Panc1 (cell line): ENCODE measurements around the gene SAMD4A. TPM values are rescaled to one million over a fixed set of nuclear protein-coding genes. Genes with fewer than 3 reads are reported as not detected.

Experiments used
- ATAC-seq: fragments of 200-7000 bp; cut with Tn5 transposase; 2 replicates; pipeline ENCODE4 v1.9.1; 2020; ENCODE audit warnings: mild to moderate bottlenecking, moderate library complexity
- BruUV-seq: library from RNA; stranded (reverse); fragments of 400-500 nt; replicated peaks from 2 replicates; lab custom pipeline; 2021; lab: Mats Ljungman, UMichigan
- CTCF ChIA-PET: fragments of 300-600 bp; sonication (Branson Sonifier 250); formaldehyde crosslinking; loops from one replicate; lab custom pipeline; 2022; ENCODE audit warnings: antibody characterized with exemption; lab: Charles Lee
- POLR2A ChIA-PET: fragments of 300-600 bp; sonication (Branson Sonifier 250); formaldehyde crosslinking; loops from one replicate; lab custom pipeline; 2022; ENCODE audit warnings: antibody characterized with exemption; lab: Charles Lee
- DNase-seq: peaks from one replicate; pipeline ENCODE4 v3.0.0-alpha.2; 2010; ENCODE audit warnings: low read depth, low spot score
- H3K27ac ChIP-seq: 2 replicates; pipeline ENCODE4 v1.5.1; 2011; ENCODE audit warnings: mild to moderate bottlenecking, low read length, inconsistent platforms
- H3K27me3 ChIP-seq: fragments of 200-500 bp; sonication (Bioruptor generic); 2 replicates; pipeline ENCODE4 v1.6.0; 2014; ENCODE audit warnings: low read length, inconsistent platforms; ENCODE audit not compliant: control insufficient read depth, insufficient read depth
- H3K36me3 ChIP-seq: fragments of 200-500 bp; sonication (Bioruptor generic); 2 replicates; pipeline ENCODE4 v1.5.1; 2014; ENCODE audit warnings: inconsistent platforms, mild to moderate bottlenecking, low read length, moderate library complexity; ENCODE audit not compliant: control insufficient read depth, insufficient read depth
- H3K4me1 ChIP-seq: 2 replicates; pipeline ENCODE4 v1.5.1; 2011; ENCODE audit warnings: inconsistent platforms, mild to moderate bottlenecking, low read length, moderate library complexity; ENCODE audit not compliant: control insufficient read depth, insufficient read depth
- H3K4me3 ChIP-seq, 2 experiments: 2 replicates each; pipeline ENCODE4 v1.5.1; 2011 to 2012; ENCODE audit warnings: low read depth in 2 of 2, low read length in 2 of 2, mild to moderate bottlenecking in 2 of 2, inconsistent platforms in 1 of 2, moderate library complexity in 1 of 2
- H3K9me3 ChIP-seq: fragments of 200-500 bp; sonication (Bioruptor generic); 2 replicates; pipeline ENCODE4 v1.5.1; 2014; ENCODE audit warnings: low read depth, mild to moderate bottlenecking, inconsistent platforms, low read length, moderate library complexity; ENCODE audit not compliant: control insufficient read depth, insufficient read depth
- POLR2AphosphoS5 ChIP-seq: IDR thresholded peaks from 2 replicates; pipeline ENCODE4 v1.6.1; 2012; ENCODE audit warnings: mild to moderate bottlenecking, low read depth, low read length, moderate library complexity
- REST ChIP-seq, 2 experiments: IDR thresholded peaks; 2 replicates each; pipeline ENCODE4 v1.6.1; 2011 to 2012; ENCODE audit warnings: low read depth in 2 of 2, control low read depth in 1 of 2, low read length in 1 of 2, mild to moderate bottlenecking in 1 of 2, moderate library complexity in 1 of 2; ENCODE audit not compliant: insufficient read depth in 1 of 2
- SIN3A ChIP-seq: IDR thresholded peaks from 2 replicates; pipeline ENCODE4 v1.6.1; 2012; ENCODE audit warnings: low read depth, mild to moderate bottlenecking, low read length, moderate library complexity, borderline replicate concordance; ENCODE audit not compliant: insufficient read depth
- TCF7L2 ChIP-seq: IDR thresholded peaks from 2 replicates; pipeline ENCODE4 v1.6.1; 2011; ENCODE audit warnings: mild to moderate bottlenecking, low read depth, low read length, inconsistent platforms
- in situ Hi-C: cut with HindIII; loops from 2 replicates; pipeline ENCODE4 v1.10.0; 2016; ENCODE audit warnings: low sequenced_read_pairs, low pct_unique_long_range_greater_than_20kb
- intact Hi-C: fragments of 100-400 bp; cut with micrococcal nuclease; formaldehyde crosslinking; loops from one replicate; pipeline ENCODE4 v1.10.0; 2022; ENCODE audit not compliant: unreplicated experiment
- total RNA-seq: library from RNA; stranded (reverse); gene quantifications from one replicate; pipeline ENCODE4 v1.2.1, GENCODE V29; 2021; ENCODE audit not compliant: unreplicated experiment
- TF ChIP-seq, protein P1 (sequence below): fragments of 450-650 bp; IDR thresholded peaks from 2 replicates; pipeline ENCODE4 v1.5.1; 2017; ENCODE audit warnings: mild to moderate bottlenecking

Gene SAMD4A
- total RNA-seq, 1 experiment from 2014 or later, result 15.2 TPM

DNA sequence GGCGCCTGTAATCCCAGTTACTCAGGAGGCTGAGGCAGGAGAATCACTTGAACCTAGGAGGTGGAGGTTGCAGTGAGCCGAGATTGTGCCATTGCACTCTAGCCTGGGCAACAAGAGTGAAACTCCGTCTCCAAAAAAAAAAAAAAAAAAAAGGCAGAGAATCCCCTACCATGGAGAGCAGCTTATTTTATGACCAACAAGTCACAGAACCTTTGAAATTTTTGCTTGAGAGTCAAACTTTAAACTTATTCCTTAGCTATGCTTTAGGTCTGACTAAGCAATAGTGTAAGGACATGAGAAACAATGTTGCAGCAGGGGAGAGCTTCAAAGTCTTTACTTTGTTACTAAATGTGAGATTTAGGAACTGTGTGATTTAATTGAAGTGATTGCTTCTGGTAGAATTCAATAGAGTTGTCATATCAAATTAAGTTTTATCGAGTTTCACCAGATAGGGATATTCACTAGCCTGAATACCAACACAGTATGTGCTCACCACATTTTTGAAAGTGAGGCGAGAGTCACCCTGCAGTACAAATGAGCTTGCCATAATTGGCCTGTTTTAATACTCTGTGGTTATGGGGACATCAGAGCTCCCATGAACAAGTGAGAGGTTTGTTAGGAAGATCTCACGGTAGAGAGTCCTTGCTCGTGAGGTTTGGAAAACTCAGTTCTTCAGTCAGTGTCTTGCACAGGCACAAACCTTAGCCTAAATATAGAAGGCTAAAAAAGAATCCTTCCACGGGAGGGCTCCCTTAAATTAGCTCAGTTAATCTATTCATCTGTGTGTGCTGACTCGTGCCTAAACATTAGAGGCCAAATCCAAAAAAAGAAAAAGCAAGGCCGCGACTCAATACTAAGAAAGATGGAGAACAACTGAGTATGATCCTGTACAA, 108.6 kb downstream of the SAMD4A start:
- ChIA-PET CTCF (no interaction called here), POLR2A (interaction anchor here (0.6 kb wide), 1 partner anchor 96 kb away, joined by 5 read pairs; no protein-coding TSS in a partner anchor)
- BruUV-seq, result no TSS peak
- TF ChIP-seq, protein P1, sequence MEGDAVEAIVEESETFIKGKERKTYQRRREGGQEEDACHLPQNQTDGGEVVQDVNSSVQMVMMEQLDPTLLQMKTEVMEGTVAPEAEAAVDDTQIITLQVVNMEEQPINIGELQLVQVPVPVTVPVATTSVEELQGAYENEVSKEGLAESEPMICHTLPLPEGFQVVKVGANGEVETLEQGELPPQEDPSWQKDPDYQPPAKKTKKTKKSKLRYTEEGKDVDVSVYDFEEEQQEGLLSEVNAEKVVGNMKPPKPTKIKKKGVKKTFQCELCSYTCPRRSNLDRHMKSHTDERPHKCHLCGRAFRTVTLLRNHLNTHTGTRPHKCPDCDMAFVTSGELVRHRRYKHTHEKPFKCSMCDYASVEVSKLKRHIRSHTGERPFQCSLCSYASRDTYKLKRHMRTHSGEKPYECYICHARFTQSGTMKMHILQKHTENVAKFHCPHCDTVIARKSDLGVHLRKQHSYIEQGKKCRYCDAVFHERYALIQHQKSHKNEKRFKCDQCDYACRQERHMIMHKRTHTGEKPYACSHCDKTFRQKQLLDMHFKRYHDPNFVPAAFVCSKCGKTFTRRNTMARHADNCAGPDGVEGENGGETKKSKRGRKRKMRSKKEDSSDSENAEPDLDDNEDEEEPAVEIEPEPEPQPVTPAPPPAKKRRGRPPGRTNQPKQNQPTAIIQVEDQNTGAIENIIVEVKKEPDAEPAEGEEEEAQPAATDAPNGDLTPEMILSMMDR, result no peak
- peak in 1 of 2 experiments; percentile 44; a peak in 1 of 4 replicates for TF ChIP-seq REST (IDR thresholded peaks at IDR 0.05; ENCODE audit: insufficient read depth in 1 of 2, low read depth in 2 of 2, low read length in 1 of 2)
- Histone ChIP-seq H3K9me3 (no peaks in the 10 kb centered on the region), H3K36me3 (no peaks in the 10 kb centered on the region), H3K4me3 (no peak overlapping the region), H3K4me1 (peaks cover 26% of the 10 kb centered on the region), H3K27me3 (no peaks in the 10 kb centered on the region), H3K27ac (no peak overlapping the region)
- DNase-seq, result no peak
- no peak for ATAC-seq
- intact Hi-C loops (no loop called here), in situ Hi-C loops (no loop called here)

DNA sequence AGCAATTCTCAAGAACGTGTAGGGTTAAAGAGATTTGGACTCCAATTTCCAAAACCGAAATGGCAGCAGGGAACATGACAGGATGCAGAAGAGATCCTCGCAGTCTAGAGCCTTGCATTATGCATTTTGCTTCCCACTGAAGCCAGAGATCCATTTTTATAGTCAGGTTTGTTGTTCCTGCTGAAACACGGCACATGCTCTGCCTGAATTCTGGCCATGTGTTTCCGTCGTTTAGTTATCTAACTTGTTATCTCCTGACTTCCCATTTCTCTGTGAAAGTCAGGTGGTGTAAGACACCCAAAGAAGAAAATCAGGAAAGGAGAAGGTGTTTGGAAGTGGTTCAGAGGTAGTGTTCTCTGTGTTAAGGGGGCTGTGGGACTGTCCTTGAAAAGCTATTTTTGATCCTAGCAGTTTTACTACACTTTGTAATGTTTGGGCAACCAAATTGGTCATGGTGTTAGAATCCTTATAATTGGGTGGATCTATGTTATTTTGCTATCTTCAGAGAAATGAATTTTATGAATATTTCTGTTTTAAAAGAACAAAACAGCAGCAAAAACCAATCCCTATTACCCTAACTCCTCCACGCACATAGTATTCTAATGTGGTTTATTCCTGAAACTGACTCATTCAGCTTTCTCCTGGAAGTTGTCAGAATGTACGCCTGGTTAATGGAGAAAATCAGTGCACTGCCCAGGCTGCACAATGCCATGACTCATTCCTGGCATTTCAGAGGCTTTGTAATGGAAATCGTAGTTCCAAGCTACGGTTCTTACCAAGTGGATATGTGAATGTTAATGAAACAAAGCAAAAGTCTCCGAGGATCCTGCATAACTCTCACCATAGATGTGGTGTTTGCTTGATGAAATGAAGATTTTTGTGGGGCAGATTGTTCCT, 110.1 kb downstream of the SAMD4A start:
- Histone ChIP-seq H3K27me3 (no peaks in the 10 kb centered on the region), H3K27ac (peak overlapping the region; percentile 57; the same call in 1 of the 2 replicates), H3K4me1 (peaks cover 20% of the 10 kb centered on the region), H3K36me3 (no peaks in the 10 kb centered on the region), H3K9me3 (no peaks in the 10 kb centered on the region), H3K4me3 (no peak overlapping the region)
- ATAC-seq, result peak; percentile 83
- CTCF ChIA-PET, result no interaction called here
- DNase-seq, result peak; percentile 43
- POLR2A ChIA-PET, result no interaction called here
- intact Hi-C loops, result no loop called here
- TF ChIP-seq REST (IDR thresholded peaks at IDR 0.05; ENCODE audit: insufficient read depth in 1 of 2, low read depth in 2 of 2, low read length in 1 of 2) (no peak), SIN3A (no peak), POLR2AphosphoS5 (no peak), TCF7L2 (no peak)
- TF ChIP-seq, protein P1, result no peak
- BruUV-seq, result no TSS peak
- in situ Hi-C loops, result no loop called here
